Transverse colon (tissue), 4 donors: Measurements from ENCODE around the gene SPACA6. TPM values are rescaled to one million over a fixed set of nuclear protein-coding genes. Genes with fewer than 3 reads are reported as not detected.

Experiments used
- DNase-seq: peaks from one replicate; pipeline ENCODE4 v3.0.0-alpha.2; 2019
- H3K27ac ChIP-seq, 4 donors: fragments of 200-600 bp; sonication (generic); 2 replicates each; pipeline ENCODE4 v1.5.1; 2016 to 2018; ENCODE audit warnings: inconsistent platforms in 4 of 4
- H3K27me3 ChIP-seq: fragments of 200-600 bp; sonication (generic); 2 replicates; pipeline ENCODE4 v1.5.1; 2017; ENCODE audit warnings: inconsistent platforms
- H3K36me3 ChIP-seq, 4 donors: fragments of 200-600 bp; sonication (generic); 2 replicates each; pipeline ENCODE4 v1.5.1; 2017 to 2019; ENCODE audit warnings: inconsistent platforms in 4 of 4
- H3K4me1 ChIP-seq, 4 donors: fragments of 200-600 bp; sonication (generic); 2 replicates each; pipeline ENCODE4 v1.5.1; 2017 to 2020; ENCODE audit warnings: inconsistent platforms in 4 of 4
- H3K4me3 ChIP-seq, 4 donors: fragments of 200-600 bp; sonication (generic); 1 replicate in 1 of 4; 2 replicates in 3 of 4; pipeline versions ENCODE4 v1.5.1 to v1.6.1; 2017 to 2019; ENCODE audit warnings: inconsistent platforms in 4 of 4
- H3K9me3 ChIP-seq, 2 donors: fragments of 200-600 bp; sonication (generic); 2 replicates each; pipeline ENCODE4 v1.5.1; 2017 to 2019; ENCODE audit warnings: inconsistent platforms in 2 of 2
- EP300 ChIP-seq: sonication (generic); formaldehyde crosslinking; IDR thresholded peaks from one replicate; pipeline ENCODE4 v1.6.1; 2017; ENCODE audit warnings: antibody characterized with exemption, low read depth
- POLR2A ChIP-seq: fragments of 450-650 bp; IDR thresholded peaks from one replicate; pipeline ENCODE4 v1.6.1; 2016; ENCODE audit warnings: antibody characterized with exemption, mild to moderate bottlenecking, moderate library complexity
- POLR2AphosphoS5 ChIP-seq, 3 donors: sonication (generic); formaldehyde crosslinking; IDR thresholded peaks; one replicate each; pipeline ENCODE4 v1.6.1; 2016; ENCODE audit warnings: antibody characterized with exemption in 3 of 3
- WGBS, 2 donors: methylation state at CpG; one replicate each; pipeline ENCODE4 v1.1.5; 2018; ENCODE audit warnings: low coverage in 1 of 2; 5-methylcytosine and 5-hydroxymethylcytosine counted together
- in situ Hi-C, 4 donors: fragments of 200-750 bp; cut with MboI; loops; one replicate each; pipeline versions ENCODE4 v1.15.0 to v1.15.1; 2017; ENCODE audit warnings: low sequenced_read_pairs in 3 of 4, low pct_ligation_motif_present in 1 of 4, low pct_unique_long_range_greater_than_20kb in 1 of 4
- intact Hi-C: fragments of 100-400 bp; cut with DNase I; formaldehyde crosslinking; loops from one replicate; pipeline ENCODE4 v1.15.1; 2023; ENCODE audit warnings: low total_unique reads
- small RNA-seq, 4 donors: library from RNA; depleted of rRNA; stranded (forward); fragments of <200 nt; gene quantifications; one replicate each; pipeline ENCODE3, GENCODE V24; 2016
- total RNA-seq, 4 donors: library from RNA; depleted of rRNA; stranded (reverse); fragments of >200 nt; gene quantifications; one replicate each; pipeline ENCODE4 v1.1.0, GENCODE V29; 2016
- TF ChIP-seq, protein P1 (sequence below), 5 experiments: fragments of 200-600 bp in 3 of 5; fragments of 450-650 bp in 2 of 5; sonication (generic) in 3 of 5; IDR thresholded peaks; 1 replicate in 2 of 5; 2 replicates in 3 of 5; pipeline ENCODE4 v1.5.1; 2016 to 2017; ENCODE audit warnings: antibody characterized with exemption in 5 of 5, inconsistent platforms in 3 of 5, mild to moderate bottlenecking in 2 of 5, moderate library complexity in 1 of 5

Gene SPACA6
- total RNA-seq, 4 donors from 2014 or later: 2.3 to 25.1 (median 12.4) TPM

DNA sequence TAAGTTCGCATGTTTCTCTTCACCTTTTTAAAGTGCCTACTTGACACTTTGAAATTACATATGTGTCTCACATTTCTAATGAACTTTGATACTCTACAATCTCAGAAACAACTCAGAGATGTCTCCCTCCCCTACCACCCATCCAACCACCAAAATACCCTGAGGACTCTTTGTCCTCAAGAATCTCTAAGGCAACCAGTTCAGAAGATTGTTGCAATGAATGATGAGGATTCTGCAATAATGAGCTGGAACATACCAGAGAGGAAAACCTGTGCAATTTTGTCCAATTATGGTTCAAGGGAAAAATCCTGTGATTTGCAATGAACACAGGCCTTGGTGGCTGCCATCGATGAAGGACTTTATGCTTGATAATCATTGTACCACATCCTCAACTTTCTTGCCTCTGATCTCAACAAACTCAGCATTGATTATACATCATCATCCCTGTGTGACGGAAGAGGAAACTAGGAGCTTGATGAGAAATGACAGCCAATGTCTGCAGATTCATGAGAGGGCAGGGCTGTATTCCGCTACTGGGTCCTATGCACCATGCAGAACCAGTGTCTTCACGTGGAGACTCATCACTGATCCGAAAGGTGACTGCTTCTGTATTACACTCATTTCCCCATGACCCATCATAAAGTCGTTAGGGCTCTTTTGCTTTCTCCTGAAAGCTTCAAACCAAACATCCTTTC is 57.4 kb downstream of the SPACA6 start:
- H3K4me1 ChIP-seq: no peaks in the 10 kb centered on the region
- H3K27ac ChIP-seq: no peak overlapping the region
- no peak overlapping the region for H3K4me3 ChIP-seq
- in situ Hi-C loops: no loop called here
- no peaks in the 10 kb centered on the region for H3K9me3 ChIP-seq
- TF ChIP-seq POLR2A (no peak), EP300 (no peak), POLR2AphosphoS5 (IDR thresholded peaks at IDR 0.05) (no peak)
- TF ChIP-seq, protein P1, sequence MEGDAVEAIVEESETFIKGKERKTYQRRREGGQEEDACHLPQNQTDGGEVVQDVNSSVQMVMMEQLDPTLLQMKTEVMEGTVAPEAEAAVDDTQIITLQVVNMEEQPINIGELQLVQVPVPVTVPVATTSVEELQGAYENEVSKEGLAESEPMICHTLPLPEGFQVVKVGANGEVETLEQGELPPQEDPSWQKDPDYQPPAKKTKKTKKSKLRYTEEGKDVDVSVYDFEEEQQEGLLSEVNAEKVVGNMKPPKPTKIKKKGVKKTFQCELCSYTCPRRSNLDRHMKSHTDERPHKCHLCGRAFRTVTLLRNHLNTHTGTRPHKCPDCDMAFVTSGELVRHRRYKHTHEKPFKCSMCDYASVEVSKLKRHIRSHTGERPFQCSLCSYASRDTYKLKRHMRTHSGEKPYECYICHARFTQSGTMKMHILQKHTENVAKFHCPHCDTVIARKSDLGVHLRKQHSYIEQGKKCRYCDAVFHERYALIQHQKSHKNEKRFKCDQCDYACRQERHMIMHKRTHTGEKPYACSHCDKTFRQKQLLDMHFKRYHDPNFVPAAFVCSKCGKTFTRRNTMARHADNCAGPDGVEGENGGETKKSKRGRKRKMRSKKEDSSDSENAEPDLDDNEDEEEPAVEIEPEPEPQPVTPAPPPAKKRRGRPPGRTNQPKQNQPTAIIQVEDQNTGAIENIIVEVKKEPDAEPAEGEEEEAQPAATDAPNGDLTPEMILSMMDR (IDR thresholded peaks at IDR 0.05): no peak
- intact Hi-C loops: no loop called here
- 63 to 79% methylated on average over 1 to 7 of the region's 7 CpGs for whole genome bisulfite sequencing, 2 donors
- no peak for DNase-seq
- H3K27me3 ChIP-seq: no peaks in the 10 kb centered on the region
- H3K36me3 ChIP-seq: no peaks in the 10 kb centered on the region

DNA sequence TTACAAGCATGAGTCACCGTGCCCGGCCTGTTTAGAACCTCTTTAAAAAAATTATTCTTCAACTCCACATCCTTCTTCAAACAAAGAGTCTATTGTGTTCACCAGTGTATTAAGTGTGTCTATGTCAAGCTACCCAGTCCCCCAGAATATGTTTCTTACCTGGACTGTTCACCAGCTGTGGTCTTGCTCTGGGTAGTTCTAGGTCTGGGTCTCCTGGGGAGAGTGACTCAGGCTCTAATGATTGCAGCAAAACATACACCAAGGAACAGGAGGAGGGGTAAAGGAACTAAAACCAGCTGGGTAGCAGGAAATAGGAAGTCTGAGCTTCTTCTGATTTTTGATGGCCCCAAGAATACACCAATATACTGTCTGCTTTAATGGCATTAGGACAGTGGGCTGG is 58.5 kb downstream of the SPACA6 start, which contains the start of gene FPR1:
FPR1 (minus strand) TSS at position 224 of the 400 bp plus-strand sequence. CDS start 4,884 bp downstream, outside the sequence.
- Histone ChIP-seq H3K4me3 (no peak within 1 kb of the TSS), H3K36me3 (no peaks in the 10 kb centered on the region), H3K9me3 (no peaks in the 10 kb centered on the region), H3K27me3 (no peaks in the 10 kb centered on the region), H3K27ac (peak within 1 kb of the TSS in 2 of 4 donors; percentile 17 to 23), H3K4me1 (no peaks in the 10 kb centered on the region)
- WGBS, 2 donors: 35% methylated on average over 2 of the region's 2 CpGs; no CpG with 5 or more reads in 1 of the 2 donors
- no peak for TF ChIP-seq POLR2A
- TF ChIP-seq, protein P1 (IDR thresholded peaks at IDR 0.05): no peak
- no peak for TF ChIP-seq POLR2AphosphoS5 (IDR thresholded peaks at IDR 0.05)
- no peak for TF ChIP-seq EP300
- intact Hi-C loops (no loop called here), in situ Hi-C loops (no loop called here)
- DNase-seq: no peak

DNA sequence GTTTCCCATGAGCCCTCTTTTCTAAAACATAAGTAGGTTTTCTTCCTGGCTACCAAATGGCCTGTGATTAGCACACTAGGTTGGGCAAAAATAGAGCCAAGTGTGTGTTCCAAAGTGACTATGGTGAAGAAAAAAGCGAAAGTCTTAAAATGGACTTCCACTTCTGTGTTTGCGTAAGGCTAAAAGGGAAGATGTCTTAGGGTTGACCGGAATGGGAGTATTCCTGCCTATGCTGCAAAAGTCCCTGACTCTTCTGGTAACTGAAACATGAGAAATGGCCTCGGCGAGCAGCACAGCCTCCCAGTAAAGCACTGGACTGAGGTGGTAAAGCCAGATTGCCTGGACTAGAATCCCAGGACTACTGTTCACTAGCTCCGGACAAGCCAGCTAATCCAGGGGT is 61.0 kb downstream of the SPACA6 start:
- Histone ChIP-seq H3K27ac (peak overlapping the region in 1 of 4 donors; percentile 23), H3K4me1 (no peaks in the 10 kb centered on the region), H3K36me3 (no peaks in the 10 kb centered on the region), H3K27me3 (no peaks in the 10 kb centered on the region), H3K9me3 (no peaks in the 10 kb centered on the region), H3K4me3 (no peak overlapping the region)
- DNase-seq: no peak
- TF ChIP-seq EP300 (no peak), POLR2A (no peak), POLR2AphosphoS5 (IDR thresholded peaks at IDR 0.05) (no peak)
- TF ChIP-seq, protein P1 (IDR thresholded peaks at IDR 0.05): no peak
- in situ Hi-C loops: no loop called here
- intact Hi-C loops: no loop called here
- 81 to 100% methylated on average over 1 to 6 of the region's 6 CpGs for WGBS, 2 donors

DNA sequence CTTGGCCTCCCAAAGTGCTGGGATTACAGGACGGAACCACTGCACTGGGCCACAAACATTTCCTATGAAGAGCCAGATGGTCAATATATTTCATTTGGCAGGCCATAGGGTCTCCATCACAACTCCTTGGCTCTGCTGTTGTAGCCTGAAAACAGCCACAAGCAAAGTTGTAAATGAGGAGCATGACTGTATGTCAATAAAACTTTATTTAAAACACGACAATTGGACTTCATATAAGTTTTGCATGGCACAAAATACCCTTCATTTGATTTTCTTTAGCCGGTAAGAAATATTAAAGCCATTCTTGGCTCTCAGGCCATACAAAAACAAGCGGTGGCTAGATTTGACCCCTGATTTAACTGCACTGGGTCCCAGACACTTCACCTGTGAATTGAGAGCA is 61.6 kb downstream of the SPACA6 start:
- H3K27ac ChIP-seq: no peak overlapping the region
- no peak overlapping the region for H3K4me3 ChIP-seq
- TF ChIP-seq POLR2AphosphoS5 (IDR thresholded peaks at IDR 0.05) (no peak), EP300 (no peak), POLR2A (no peak)
- TF ChIP-seq, protein P1 (IDR thresholded peaks at IDR 0.05): no peak
- no peaks in the 10 kb centered on the region for H3K36me3 ChIP-seq
- no peaks in the 10 kb centered on the region for H3K4me1 ChIP-seq
- in situ Hi-C loops (no loop called here), intact Hi-C loops (no loop called here)
- DNase-seq: no peak
- WGBS, 2 donors: 62 to 80% methylated on average over 3 to 4 of the region's 4 CpGs
- H3K9me3 ChIP-seq: no peaks in the 10 kb centered on the region
- no peaks in the 10 kb centered on the region for H3K27me3 ChIP-seq

Small RNA genes lying within 50 kb of the gene (small RNA-seq; reads per million reads assigned to genes)
- gene AC018755.2 (0 reads per million in 4 donors), gene MIR125A (0 reads per million in 4 donors), gene MIR99B (0.48 to 1.7 (median 1.5) reads per million in 4 donors), gene MIRLET7E (0 reads per million in 4 donors)

Other genes with a start within 250 kb of the SPACA6 start
- gene SIGLEC8, start 234.9 kb upstream of the SPACA6 start, total RNA-seq: 1 to 10 TPM in 1 of 4 donors, under 1 TPM in 1, not detected in 2; 0.27 to 1.3 TPM
- gene CEACAM18, start 214.8 kb upstream of the SPACA6 start, total RNA-seq: not detected
- under 1 TPM in 2 of 4 donors, not detected in 2; 0.41 to 0.48 TPM for gene SIGLEC12, start 191.5 kb upstream of the SPACA6 start, total RNA-seq
- gene SIGLEC6, start 161.7 kb upstream of the SPACA6 start, total RNA-seq: 1 to 10 TPM in 2 of 4 donors, under 1 TPM in 1, not detected in 1; 0.55 to 4.4 (median 1.7) TPM
- 10 to 100 TPM in 1 of 4 donors, 1 to 10 TPM in 3; 5.6 to 12.7 (median 6.6) TPM for gene ZNF175, start 122.0 kb upstream of the SPACA6 start, total RNA-seq
- 1 to 10 TPM in 1 of 4 donors, not detected in 3; 1.1 TPM for gene SIGLEC5, start 62.9 kb upstream of the SPACA6 start, total RNA-seq
- 1 to 10 TPM in 2 of 4 donors, not detected in 2; 2.2 to 6.0 TPM for gene SIGLEC14, start 46.5 kb upstream of the SPACA6 start, total RNA-seq
- gene HAS1, start 30.7 kb downstream of the SPACA6 start, total RNA-seq: 1 to 10 TPM in 1 of 4 donors, under 1 TPM in 2, not detected in 1; 0.27 to 1.9 (median 0.48) TPM
- gene FPR1, start 58.5 kb downstream of the SPACA6 start, total RNA-seq: 1 to 10 TPM in 2 of 4 donors, not detected in 2; 1.5 to 4.4 TPM
- gene FPR2, start 67.8 kb downstream of the SPACA6 start, total RNA-seq: not detected
- 1 to 10 TPM in 2 of 4 donors, not detected in 2; 3.4 to 4.8 TPM for gene FPR3, start 101.8 kb downstream of the SPACA6 start, total RNA-seq
- gene ZNF577, start 194.6 kb downstream of the SPACA6 start, total RNA-seq: 10 to 100 TPM; 10.5 to 26.4 (median 11.7) TPM
- 10 to 100 TPM in 2 of 4 donors, 1 to 10 TPM in 2; 8.6 to 19.5 (median 10.1) TPM for gene ZNF649, start 211.7 kb downstream of the SPACA6 start, total RNA-seq
- gene ZNF613, start 234.1 kb downstream of the SPACA6 start, total RNA-seq: 10 to 100 TPM in 2 of 4 donors, 1 to 10 TPM in 2; 6.0 to 62.8 (median 15.8) TPM